Fibroblast of pulmonary artery (primary cell): ENCODE data around the gene TCF7L2.
A peak's percentile ranks its signal among the peaks of the same experiment; 100 is the strongest.

ENCODE experiments used
- DNase-seq: peaks from one replicate; pipeline ENCODE4 v3.0.0-alpha.2; 2010; ENCODE audit warnings: low read depth
- H3K4me3 ChIP-seq: replicated peaks from 2 replicates; pipeline ENCODE4 v1.5.1; 2011; ENCODE audit warnings: low read depth, mild to moderate bottlenecking, control low read depth, low read length, moderate library complexity
- TF ChIP-seq, protein P1 (sequence below): IDR thresholded peaks from 2 replicates; pipeline ENCODE4 v1.5.1; 2011; ENCODE audit warnings: mild to moderate bottlenecking, control low read depth, low read length, inconsistent platforms; ENCODE audit errors: missing control alignments

TCF7L2 gene

DNA sequence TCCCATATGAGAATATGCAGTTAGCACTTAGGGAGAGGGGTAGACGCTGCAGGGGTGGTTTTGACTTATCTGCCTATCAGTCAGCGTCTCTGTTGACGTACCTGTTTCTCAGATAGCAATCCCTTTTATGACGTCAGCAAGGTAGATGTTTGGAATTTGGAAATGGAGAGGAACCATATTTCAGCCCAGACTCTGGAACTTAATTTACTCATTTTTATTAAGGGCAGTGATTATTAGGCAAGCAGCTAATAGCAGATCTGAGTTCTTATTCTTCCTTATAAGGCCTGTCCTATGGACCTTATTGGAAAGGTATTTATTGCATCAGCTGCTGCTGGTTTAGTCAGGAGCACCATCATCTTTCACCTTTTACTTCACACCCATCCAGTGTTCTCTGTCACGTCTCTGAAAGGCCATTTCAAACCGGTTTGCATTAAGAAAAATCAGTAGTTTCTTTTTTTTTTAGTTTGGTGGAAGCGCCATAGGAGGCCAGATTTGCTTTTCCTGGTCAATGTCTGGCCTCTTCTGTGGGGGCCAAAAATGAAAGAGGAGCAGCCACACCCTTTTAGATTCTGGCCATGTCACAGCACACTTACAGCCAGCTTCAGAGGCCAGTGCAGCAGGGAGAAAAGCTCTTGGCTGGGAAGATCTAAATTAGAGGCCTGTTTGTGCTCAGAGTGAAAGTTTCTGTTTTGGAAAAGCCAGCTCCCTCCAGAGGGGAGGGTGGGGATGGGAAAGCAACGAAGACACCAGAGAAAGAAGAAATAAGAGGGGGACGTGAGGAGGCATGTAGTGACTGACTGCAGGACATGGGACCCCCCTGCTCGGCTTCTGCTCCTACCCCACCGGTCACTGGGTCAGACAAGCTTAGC, 146.3 kb downstream of the TCF7L2 start:
- no peak for DNase-seq
- no peak overlapping the region for H3K4me3 ChIP-seq

DNA sequence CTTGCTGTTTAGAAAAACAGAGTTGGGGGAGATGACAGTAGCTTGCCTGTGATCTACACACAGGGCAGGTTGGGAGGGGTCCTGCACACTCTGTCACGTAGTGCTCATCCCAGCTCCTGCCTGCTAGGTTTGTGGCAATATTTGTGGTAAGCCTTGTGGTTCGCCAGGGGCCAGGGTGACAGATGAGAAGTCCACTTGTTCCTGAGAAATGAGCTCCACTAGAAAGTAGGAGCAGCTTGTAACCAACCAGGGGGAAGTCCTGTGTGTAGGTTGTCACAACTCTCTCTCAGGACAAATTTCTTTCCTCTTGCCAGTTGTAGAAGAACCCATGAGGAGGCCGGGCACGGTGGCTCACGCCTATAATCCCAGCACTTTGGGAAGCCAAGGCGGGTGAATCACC, 147.0 kb downstream of the TCF7L2 start:
- TF ChIP-seq, protein P1, sequence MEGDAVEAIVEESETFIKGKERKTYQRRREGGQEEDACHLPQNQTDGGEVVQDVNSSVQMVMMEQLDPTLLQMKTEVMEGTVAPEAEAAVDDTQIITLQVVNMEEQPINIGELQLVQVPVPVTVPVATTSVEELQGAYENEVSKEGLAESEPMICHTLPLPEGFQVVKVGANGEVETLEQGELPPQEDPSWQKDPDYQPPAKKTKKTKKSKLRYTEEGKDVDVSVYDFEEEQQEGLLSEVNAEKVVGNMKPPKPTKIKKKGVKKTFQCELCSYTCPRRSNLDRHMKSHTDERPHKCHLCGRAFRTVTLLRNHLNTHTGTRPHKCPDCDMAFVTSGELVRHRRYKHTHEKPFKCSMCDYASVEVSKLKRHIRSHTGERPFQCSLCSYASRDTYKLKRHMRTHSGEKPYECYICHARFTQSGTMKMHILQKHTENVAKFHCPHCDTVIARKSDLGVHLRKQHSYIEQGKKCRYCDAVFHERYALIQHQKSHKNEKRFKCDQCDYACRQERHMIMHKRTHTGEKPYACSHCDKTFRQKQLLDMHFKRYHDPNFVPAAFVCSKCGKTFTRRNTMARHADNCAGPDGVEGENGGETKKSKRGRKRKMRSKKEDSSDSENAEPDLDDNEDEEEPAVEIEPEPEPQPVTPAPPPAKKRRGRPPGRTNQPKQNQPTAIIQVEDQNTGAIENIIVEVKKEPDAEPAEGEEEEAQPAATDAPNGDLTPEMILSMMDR, result no peak
- no peak for DNase-seq
- H3K4me3 ChIP-seq, result no peak overlapping the region

More for the DNA sequence above, 146.3 kb downstream of the TCF7L2 start:
- TF ChIP-seq, protein P1, result no peak

DNA sequence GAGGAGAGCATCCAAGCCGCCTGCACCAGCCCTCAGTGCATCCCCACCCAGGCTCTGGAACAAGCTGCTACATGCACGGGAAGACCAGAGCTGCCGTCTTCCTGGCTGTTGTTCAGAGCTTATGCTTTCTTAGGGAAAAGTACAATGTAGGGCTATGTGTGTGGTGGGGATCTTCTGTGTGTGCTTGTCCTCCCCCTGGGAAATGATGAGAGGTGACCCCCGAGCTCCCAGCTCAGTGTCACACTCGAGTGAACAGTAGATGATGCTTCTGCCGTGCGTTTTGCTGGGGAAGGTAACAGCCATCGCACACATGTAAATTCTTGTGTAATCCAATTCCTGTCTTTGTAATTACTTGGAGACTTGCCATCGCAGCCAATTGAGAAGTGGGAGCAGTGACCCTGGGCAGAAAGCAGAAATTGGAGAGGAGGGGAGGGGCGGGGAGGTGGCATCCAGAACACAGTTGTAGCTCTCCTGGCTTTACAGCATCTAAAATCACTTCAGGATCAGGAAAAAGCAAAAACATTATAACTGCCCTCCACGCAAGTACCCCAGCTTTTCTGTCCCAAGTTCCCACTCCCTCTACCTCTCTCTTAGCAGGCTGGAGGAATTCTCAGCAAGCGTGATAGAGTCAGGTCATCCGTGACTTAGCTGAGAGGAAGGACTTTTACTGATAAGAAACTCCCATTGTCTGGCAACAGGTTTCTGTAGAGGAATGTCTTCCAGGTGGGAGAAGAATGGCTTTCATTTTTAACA, 149.6 kb downstream of the TCF7L2 start:
- no peak overlapping the region for H3K4me3 ChIP-seq
- DNase-seq, result peak; percentile 68
- TF ChIP-seq, protein P1, result no peak

DNA sequence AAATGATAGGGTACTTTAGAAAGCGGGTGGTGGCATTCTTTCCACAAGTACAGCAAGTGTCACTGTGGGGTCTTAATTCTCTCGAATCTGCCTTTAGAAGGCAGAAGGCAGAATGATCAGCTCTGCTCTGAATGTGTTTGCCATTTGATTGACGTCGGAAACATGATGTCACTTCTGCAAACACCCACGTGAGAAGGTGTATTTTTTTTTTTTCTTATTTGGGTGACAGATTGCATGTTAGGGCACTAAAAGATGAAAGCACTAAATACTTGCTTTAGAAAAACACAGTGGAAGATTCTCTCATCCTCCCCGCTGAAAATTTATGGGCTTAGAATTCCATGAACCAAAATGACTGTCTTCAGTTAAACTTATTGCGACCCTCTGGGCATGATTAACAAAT, 150.2 kb downstream of the TCF7L2 start:
- TF ChIP-seq, protein P1, result no peak
- H3K4me3 ChIP-seq, result no peak overlapping the region
- DNase-seq, result no peak

DNA sequence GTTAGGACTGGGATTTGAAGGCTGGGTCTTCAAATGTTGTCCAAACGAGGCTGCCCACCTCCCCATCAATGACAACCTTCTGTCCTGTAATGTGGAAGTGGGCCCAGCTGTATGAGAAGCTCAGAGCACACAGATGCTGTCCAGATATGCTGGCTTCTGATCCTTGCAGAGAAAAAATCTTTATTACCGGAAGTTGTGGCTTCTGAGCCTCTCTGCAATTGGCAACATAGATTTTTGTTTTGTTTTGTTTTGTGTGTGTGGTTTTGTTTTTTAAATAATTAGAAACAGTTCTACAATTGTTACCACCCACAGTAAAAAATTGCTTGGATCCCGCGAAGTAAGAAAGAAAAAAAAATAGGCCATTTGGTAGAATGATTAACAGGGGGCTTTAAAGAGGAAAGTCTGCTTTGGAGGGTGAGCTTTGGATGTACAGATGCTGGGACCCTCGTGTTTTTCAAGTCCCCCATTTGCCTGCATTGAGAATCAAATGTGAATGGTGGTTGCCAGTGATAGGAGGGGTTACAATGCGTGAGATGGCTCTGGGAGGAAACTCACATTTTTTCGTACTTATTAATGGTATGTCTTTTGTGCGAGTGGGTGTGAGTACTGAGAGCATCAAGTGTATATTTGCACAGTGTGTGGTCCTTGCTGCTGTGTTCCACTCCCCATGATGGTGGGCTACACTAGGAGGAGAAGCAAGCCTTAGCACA, 153.2 kb downstream of the TCF7L2 start:
- TF ChIP-seq, protein P1, result no peak
- no peak for DNase-seq
- H3K4me3 ChIP-seq, result no peak overlapping the region

DNA sequence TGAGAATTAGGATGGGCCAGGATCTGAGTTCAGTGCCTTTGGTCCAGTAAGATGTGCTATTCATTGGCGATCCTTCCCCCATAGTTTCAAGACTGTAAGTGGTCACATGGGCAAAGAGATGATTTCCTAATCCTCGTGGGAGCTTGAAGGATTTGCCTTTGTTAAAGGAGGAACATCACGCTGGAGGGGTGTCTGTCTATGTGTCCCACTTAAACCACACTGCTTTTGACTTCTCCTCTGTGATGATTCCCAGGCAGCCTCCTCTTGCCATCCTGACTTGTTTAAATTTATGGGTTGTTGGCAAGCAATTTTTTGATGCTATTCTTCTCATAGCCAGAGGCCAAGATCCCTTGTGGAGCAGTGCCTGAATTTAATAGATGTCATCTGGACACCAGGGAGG, 154.0 kb downstream of the TCF7L2 start:
- H3K4me3 ChIP-seq, result no peak overlapping the region
- no peak for DNase-seq
- TF ChIP-seq, protein P1, result no peak
